Tongue (tissue), 2 donors: Measurements from ENCODE around the gene HYDIN. TPM values are rescaled to one million over a fixed set of nuclear protein-coding genes. Genes with fewer than 3 reads are reported as not detected.

Experiments
- DNase-seq: peaks from one replicate; pipeline ENCODE4 v3.0.0-alpha.2; 2015
- total RNA-seq: library from RNA; depleted of rRNA; stranded (reverse); fragments of >200 nt; gene quantifications from one replicate; pipeline ENCODE4 v1.2.3, GENCODE V29; 2014

The HYDIN gene
- total RNA-seq = 1.2 TPM

GRCh38 chr16:71230122-71230845, at the start of gene HYDIN:
Gene HYDIN (minus strand): TSS chr16:71230722. CDS start chr16:71186895, 43,827 bp downstream.
- DNase-seq = peak; percentile 90

- DNase-seq = no peak
Measured at GRCh38 chr16:71276589-71277334, 46.2 kb upstream of the HYDIN start.

- DNase-seq = no peak
Measured at GRCh38 chr16:71273384-71273783, 42.9 kb upstream of the HYDIN start.

GRCh38 chr16:71264299-71264698, 33.8 kb upstream of the HYDIN start:
- DNase-seq = no peak

GRCh38 chr16:71263582-71263981, 33.1 kb upstream of the HYDIN start:
- DNase-seq = no peak

- no peak for DNase-seq
Measured at GRCh38 chr16:71262391-71262790, 31.9 kb upstream of the HYDIN start.

GRCh38 chr16:71260995-71261394, 30.5 kb upstream of the HYDIN start:
- peak; percentile 12 for DNase-seq

GRCh38 chr16:71259086-71259485, 28.6 kb upstream of the HYDIN start:
- no peak for DNase-seq

GRCh38 chr16:71258372-71258771, 27.9 kb upstream of the HYDIN start:
- peak; percentile 64 for DNase-seq

- no peak for DNase-seq
Measured at GRCh38 chr16:71257768-71258167, 27.2 kb upstream of the HYDIN start.

- DNase-seq = peak; percentile 87
Measured at GRCh38 chr16:71255721-71256120, 25.2 kb upstream of the HYDIN start.

- peak; percentile 82 for DNase-seq
Measured at GRCh38 chr16:71254832-71255525, 24.5 kb upstream of the HYDIN start.

GRCh38 chr16:71250461-71251235, 20.1 kb upstream of the HYDIN start:
- no peak for DNase-seq

- DNase-seq = no peak
Measured at GRCh38 chr16:71249399-71249798, 18.9 kb upstream of the HYDIN start.

- no peak for DNase-seq
Measured at GRCh38 chr16:71247478-71247877, 17.0 kb upstream of the HYDIN start.

- DNase-seq = no peak
Measured at GRCh38 chr16:71246309-71246708, 15.8 kb upstream of the HYDIN start.

- no peak for DNase-seq
Measured at GRCh38 chr16:71244521-71244920, 14.0 kb upstream of the HYDIN start.

- no peak for DNase-seq
Measured at GRCh38 chr16:71242601-71243000, 12.1 kb upstream of the HYDIN start.

- DNase-seq = no peak
Measured at GRCh38 chr16:71242036-71242435, 11.5 kb upstream of the HYDIN start.

- no peak for DNase-seq
Measured at GRCh38 chr16:71229344-71229743, 1.2 kb downstream of the HYDIN start.

- no peak for DNase-seq
Measured at GRCh38 chr16:71226229-71227141, 4.0 kb downstream of the HYDIN start.
